ENCODE results near the gene SASS6.
A peak's percentile ranks its signal among the peaks of the same experiment; 100 is the strongest.
"Not testable (repeated sequence)": the region's sequence is repeated elsewhere in the genome, so short reads cannot be mapped to it uniquely, and the experiment has no call there.

The SASS6 gene

GRCh38 chr1:100047235-100047708, 85.5 kb downstream of the SASS6 start:
- not testable (repeated sequence) for DNase-seq

GRCh38 chr1:100045206-100045605, 87.5 kb downstream of the SASS6 start:
- no peak for DNase-seq

- DNase-seq = no peak
These were observed 93.1 kb downstream of the SASS6 start for GRCh38 chr1:100039591-100039990.

- DNase-seq = peak in 49 of 58 donors; percentile 7 to 74 (median 53)
These were observed 94.0 kb downstream of the SASS6 start for GRCh38 chr1:100038660-100039287.

- peak in 57 of 58 donors; percentile 36 to 92 (median 83) for DNase-seq
These were observed 94.6 kb downstream of the SASS6 start for GRCh38 chr1:100037927-100038659.

GRCh38 chr1:100037656-100037926, 95.1 kb downstream of the SASS6 start:
- DNase-seq = no peak

GRCh38 chr1:100036718-100037655, 95.7 kb downstream of the SASS6 start:
- DNase-seq = no peak

GRCh38 chr1:100035214-100035613, 97.5 kb downstream of the SASS6 start:
- DNase-seq = peak in 1 of 58 donors; percentile 39

GRCh38 chr1:100034470-100034869, 98.3 kb downstream of the SASS6 start:
- DNase-seq = no peak
